NCI-H1092 (cell line): ENCODE data around the gene ANKDD1A.

Experiments
- DNase-seq: peaks from one replicate; lab custom pipeline; 2025; lab: John Stamatoyannopoulos, UW

ANKDD1A gene

GRCh38 chr15:64911311-64912186, at the start of gene ANKDD1A:
ANKDD1A (plus strand) TSS chr15:64911902; CDS start chr15:64911931, 29 bp downstream.
- DNase-seq: no peak

- no peak for DNase-seq
These were observed 49.7 kb upstream of the ANKDD1A start for GRCh38 chr15:64861960-64862359.

GRCh38 chr15:64862408-64862807, 49.3 kb upstream of the ANKDD1A start:
- DNase-seq: no peak

GRCh38 chr15:64864068-64864467, 47.6 kb upstream of the ANKDD1A start:
- no peak for DNase-seq

GRCh38 chr15:64865126-64865997, 46.3 kb upstream of the ANKDD1A start:
- no peak for DNase-seq

- no peak for DNase-seq
These were observed 45.6 kb upstream of the ANKDD1A start for GRCh38 chr15:64865998-64866520.

GRCh38 chr15:64869501-64869900, 42.2 kb upstream of the ANKDD1A start:
- no peak for DNase-seq

GRCh38 chr15:64870353-64870752, 41.3 kb upstream of the ANKDD1A start:
- DNase-seq: no peak

- no peak for DNase-seq
These were observed 36.0 kb upstream of the ANKDD1A start for GRCh38 chr15:64875641-64876223.

- DNase-seq: no peak
These were observed 34.3 kb upstream of the ANKDD1A start for GRCh38 chr15:64877435-64877834.

- DNase-seq: no peak
These were observed 33.0 kb upstream of the ANKDD1A start for GRCh38 chr15:64878705-64879104.

- no peak for DNase-seq
These were observed 28.6 kb upstream of the ANKDD1A start for GRCh38 chr15:64883100-64883581.

- DNase-seq: no peak
These were observed 27.6 kb upstream of the ANKDD1A start for GRCh38 chr15:64883997-64884511.

GRCh38 chr15:64884679-64885078, 27.0 kb upstream of the ANKDD1A start:
- no peak for DNase-seq

GRCh38 chr15:64888336-64888735, 23.4 kb upstream of the ANKDD1A start:
- no peak for DNase-seq

GRCh38 chr15:64891561-64891960, 20.1 kb upstream of the ANKDD1A start:
- no peak for DNase-seq

- DNase-seq: no peak
These were observed 18.8 kb upstream of the ANKDD1A start for GRCh38 chr15:64892847-64893403.

GRCh38 chr15:64893481-64894394, 18.0 kb upstream of the ANKDD1A start:
- no peak for DNase-seq

- no peak for DNase-seq
These were observed 17.2 kb upstream of the ANKDD1A start for GRCh38 chr15:64894395-64895056.
